Measurements from ENCODE around the gene GPR34. TPM values are rescaled to one million over a fixed set of nuclear protein-coding genes. Genes with fewer than 3 reads are reported as not detected.

The GPR34 gene
- total and polyA plus RNA-seq, 2 donors (not counting 1 experiment from before 2014, with no cell fraction given): 0.21 TPM; not detected in 1

DNA sequence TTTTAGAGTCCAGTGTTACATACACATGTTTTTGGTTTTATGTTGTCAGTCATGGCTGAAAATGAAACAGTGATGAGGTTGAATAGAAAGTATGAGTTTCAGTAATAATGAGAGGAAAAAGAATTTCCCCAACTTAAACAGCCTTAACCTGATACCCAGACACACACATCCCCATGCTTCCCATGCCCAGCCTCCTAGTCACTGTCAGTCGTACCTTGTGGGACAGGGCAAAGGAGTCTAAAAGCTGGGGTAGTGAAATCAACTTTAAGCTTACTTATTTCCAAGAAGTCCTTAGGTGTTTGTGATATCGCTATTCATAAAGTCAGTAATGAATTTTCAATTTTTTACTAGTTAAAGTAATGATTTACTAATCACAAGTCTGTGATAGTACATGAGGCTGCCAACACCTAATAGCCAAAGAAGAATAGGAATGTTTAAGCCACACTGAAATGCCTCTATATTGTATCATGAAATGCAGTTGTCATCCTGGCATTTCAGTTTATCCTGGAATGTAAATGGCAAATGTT is 24.3 kb upstream of the GPR34 start:
- Mint-ChIP-seq H3K4me1 (peaks cover 3% of the 10 kb centered on the region), H3K9me3 (ENCODE audit: insufficient read depth) (no peaks in the 10 kb centered on the region), H3K27me3 (no peaks in the 10 kb centered on the region), H3K4me3 (no peak overlapping the region), H3K27ac (no peak overlapping the region)
- no peak overlapping the region for H3K27ac ChIP-seq (ENCODE audit: low read length in 2 of 2)
- H3K36me3 ChIP-seq (replicated peaks in 1 of 2; ENCODE audit: control extremely low read depth in 1 of 2, control insufficient read depth in 1 of 2, extremely low read depth in 1 of 2, insufficient read depth in 2 of 2, low read length in 1 of 2): peaks cover 4 to 7% of the 10 kb centered on the region in 2 experiments
- DNase-seq (no peak), ATAC-seq (ENCODE audit: low read depth) (no peak)
- WGBS (ENCODE audit: insufficient coverage): no CpG with 5 or more reads among the region's 2 CpGs
- no peak overlapping the region for H3K4me3 ChIP-seq (ENCODE audit: control extremely low read depth in 1 of 5, extremely low read depth in 1 of 5, insufficient read depth in 1 of 5, low read depth in 2 of 5, low read length in 4 of 5)
- POLR2A ChIA-PET: interaction anchor here (0.6 kb wide), 1 partner anchor 57 kb away, joined by 3 read pairs; no protein-coding TSS in a partner anchor
- CTCF ChIA-PET: no interaction called here
- intact Hi-C loops (cut with micrococcal nuclease): no loop called here
- no peaks in the 10 kb centered on the region for H4K20me1 ChIP-seq (ENCODE audit: control insufficient read depth, insufficient read depth, low read length, poor library complexity, severe bottlenecking)
- no peak for TF ChIP-seq EZH2 (IDR thresholded peaks at IDR 0.05; ENCODE audit: borderline replicate concordance, insufficient read depth, low read depth, low read length, poor library complexity, severe bottlenecking)
- TF ChIP-seq, protein P1, sequence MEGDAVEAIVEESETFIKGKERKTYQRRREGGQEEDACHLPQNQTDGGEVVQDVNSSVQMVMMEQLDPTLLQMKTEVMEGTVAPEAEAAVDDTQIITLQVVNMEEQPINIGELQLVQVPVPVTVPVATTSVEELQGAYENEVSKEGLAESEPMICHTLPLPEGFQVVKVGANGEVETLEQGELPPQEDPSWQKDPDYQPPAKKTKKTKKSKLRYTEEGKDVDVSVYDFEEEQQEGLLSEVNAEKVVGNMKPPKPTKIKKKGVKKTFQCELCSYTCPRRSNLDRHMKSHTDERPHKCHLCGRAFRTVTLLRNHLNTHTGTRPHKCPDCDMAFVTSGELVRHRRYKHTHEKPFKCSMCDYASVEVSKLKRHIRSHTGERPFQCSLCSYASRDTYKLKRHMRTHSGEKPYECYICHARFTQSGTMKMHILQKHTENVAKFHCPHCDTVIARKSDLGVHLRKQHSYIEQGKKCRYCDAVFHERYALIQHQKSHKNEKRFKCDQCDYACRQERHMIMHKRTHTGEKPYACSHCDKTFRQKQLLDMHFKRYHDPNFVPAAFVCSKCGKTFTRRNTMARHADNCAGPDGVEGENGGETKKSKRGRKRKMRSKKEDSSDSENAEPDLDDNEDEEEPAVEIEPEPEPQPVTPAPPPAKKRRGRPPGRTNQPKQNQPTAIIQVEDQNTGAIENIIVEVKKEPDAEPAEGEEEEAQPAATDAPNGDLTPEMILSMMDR (IDR thresholded peaks at IDR 0.05): no peak
- no peaks in the 10 kb centered on the region for H3K79me2 ChIP-seq (ENCODE audit: control insufficient read depth, insufficient read depth, low read length)
- H3K9me3 ChIP-seq (ENCODE audit: control extremely low read depth in 1 of 3, control insufficient read depth in 2 of 3, insufficient read depth in 1 of 3, low read length in 2 of 3): no peaks in the 10 kb centered on the region
- H2AFZ ChIP-seq (ENCODE audit: insufficient read depth, low read depth, low read length, poor library complexity, severe bottlenecking): no peak overlapping the region
- no peaks in the 10 kb centered on the region for H3K27me3 ChIP-seq (replicated peaks in 1 of 4; ENCODE audit: control extremely low read depth in 1 of 4, control insufficient read depth in 3 of 4, insufficient read depth in 4 of 4, low read length in 3 of 4)
- H3K9ac ChIP-seq (ENCODE audit: low read length): no peak overlapping the region
- no peaks in the 10 kb centered on the region for H3K4me1 ChIP-seq (ENCODE audit: control insufficient read depth in 2 of 2, insufficient read depth in 2 of 2, low read length in 2 of 2)
- H3K4me2 ChIP-seq (replicated peaks; ENCODE audit: low read depth, low read length, poor library complexity, severe bottlenecking): no peak overlapping the region

DNA sequence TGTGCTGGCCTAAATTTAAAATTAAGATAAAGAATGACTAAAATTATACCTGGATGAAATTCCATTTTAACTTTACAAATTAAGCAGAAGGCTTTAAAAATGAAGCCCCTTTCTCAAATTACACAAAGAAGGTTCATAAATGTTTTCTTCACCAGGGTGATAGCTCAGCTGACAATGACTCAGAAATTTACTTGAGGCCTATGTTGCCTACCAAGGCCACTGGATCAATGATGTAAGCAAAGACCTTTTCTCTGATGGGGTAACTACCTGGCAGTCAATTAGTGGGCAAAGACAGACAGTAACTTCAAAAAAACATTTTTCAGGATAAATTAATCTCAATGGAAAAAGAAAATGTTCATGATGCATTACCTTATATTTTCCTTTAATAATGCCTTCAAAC is 23.9 kb upstream of the GPR34 start:
- DNase-seq (no peak), ATAC-seq (ENCODE audit: low read depth) (no peak)
- H3K27ac ChIP-seq (ENCODE audit: low read length in 2 of 2): no peak overlapping the region
- H3K9ac ChIP-seq (ENCODE audit: low read length): no peak overlapping the region
- ChIA-PET CTCF (no interaction called here), POLR2A (no interaction called here)
- H2AFZ ChIP-seq (ENCODE audit: insufficient read depth, low read depth, low read length, poor library complexity, severe bottlenecking): no peak overlapping the region
- Mint-ChIP-seq H3K27me3 (no peaks in the 10 kb centered on the region), H3K27ac (no peak overlapping the region), H3K9me3 (ENCODE audit: insufficient read depth) (no peaks in the 10 kb centered on the region), H3K4me3 (no peak overlapping the region), H3K4me1 (peaks cover 3% of the 10 kb centered on the region)
- H3K27me3 ChIP-seq (replicated peaks in 1 of 4; ENCODE audit: control extremely low read depth in 1 of 4, control insufficient read depth in 3 of 4, insufficient read depth in 4 of 4, low read length in 3 of 4): no peaks in the 10 kb centered on the region
- H4K20me1 ChIP-seq (ENCODE audit: control insufficient read depth, insufficient read depth, low read length, poor library complexity, severe bottlenecking): no peaks in the 10 kb centered on the region
- no peaks in the 10 kb centered on the region for H3K79me2 ChIP-seq (ENCODE audit: control insufficient read depth, insufficient read depth, low read length)
- intact Hi-C loops (cut with micrococcal nuclease): no loop called here
- TF ChIP-seq EZH2 (IDR thresholded peaks at IDR 0.05; ENCODE audit: borderline replicate concordance, insufficient read depth, low read depth, low read length, poor library complexity, severe bottlenecking): no peak
- TF ChIP-seq, protein P1 (IDR thresholded peaks at IDR 0.05): no peak
- H3K4me1 ChIP-seq (ENCODE audit: control insufficient read depth in 2 of 2, insufficient read depth in 2 of 2, low read length in 2 of 2): no peaks in the 10 kb centered on the region
- H3K36me3 ChIP-seq (replicated peaks in 1 of 2; ENCODE audit: control extremely low read depth in 1 of 2, control insufficient read depth in 1 of 2, extremely low read depth in 1 of 2, insufficient read depth in 2 of 2, low read length in 1 of 2): peaks cover 4 to 7% of the 10 kb centered on the region in 2 experiments
- H3K9me3 ChIP-seq (ENCODE audit: control extremely low read depth in 1 of 3, control insufficient read depth in 2 of 3, insufficient read depth in 1 of 3, low read length in 2 of 3): no peaks in the 10 kb centered on the region
- no peak overlapping the region for H3K4me3 ChIP-seq (ENCODE audit: control extremely low read depth in 1 of 5, extremely low read depth in 1 of 5, insufficient read depth in 1 of 5, low read depth in 2 of 5, low read length in 4 of 5)
- H3K4me2 ChIP-seq (replicated peaks; ENCODE audit: low read depth, low read length, poor library complexity, severe bottlenecking): no peak overlapping the region

All from B cell (primary cell).